Stromal cell of bone marrow (primary cell): Measurements from ENCODE around the gene PPY.
A peak's percentile ranks its signal among the peaks of the same experiment; 100 is the strongest.
"Not testable (repeated sequence)": the region's sequence is repeated elsewhere in the genome, so short reads cannot be mapped to it uniquely, and the experiment has no call there.

Experiments used
- DNase-seq: peaks from one replicate; pipeline ENCODE4 v3.0.0-alpha.2; 2012; ENCODE audit warnings: low read depth

Gene PPY

GRCh38 chr17:43931062-43931571 is 11.2 kb downstream of the PPY start:
- no peak for DNase-seq

DNA sequence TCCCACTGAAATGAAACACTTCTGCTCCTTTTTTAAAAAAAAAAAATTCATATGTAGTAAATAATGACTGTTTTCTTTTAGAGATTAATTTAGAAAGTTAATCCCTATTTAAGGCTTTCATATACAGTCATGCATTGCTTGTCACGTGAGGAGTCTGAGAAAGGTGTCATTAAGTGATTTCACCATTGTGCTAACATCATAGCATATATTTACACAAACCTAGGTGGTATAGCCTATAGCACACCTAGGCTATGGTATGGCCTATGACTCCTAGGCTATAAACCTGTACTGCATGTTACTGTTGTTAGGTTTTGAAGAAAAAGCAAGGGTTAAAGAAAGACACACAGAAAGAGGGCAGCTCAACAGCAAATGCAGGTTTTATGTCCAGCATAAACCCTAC is 13.7 kb downstream of the PPY start:
- DNase-seq, result no peak

- not testable (repeated sequence) for DNase-seq
Measured at GRCh38 chr17:43927929-43928328, 14.3 kb downstream of the PPY start.

DNA sequence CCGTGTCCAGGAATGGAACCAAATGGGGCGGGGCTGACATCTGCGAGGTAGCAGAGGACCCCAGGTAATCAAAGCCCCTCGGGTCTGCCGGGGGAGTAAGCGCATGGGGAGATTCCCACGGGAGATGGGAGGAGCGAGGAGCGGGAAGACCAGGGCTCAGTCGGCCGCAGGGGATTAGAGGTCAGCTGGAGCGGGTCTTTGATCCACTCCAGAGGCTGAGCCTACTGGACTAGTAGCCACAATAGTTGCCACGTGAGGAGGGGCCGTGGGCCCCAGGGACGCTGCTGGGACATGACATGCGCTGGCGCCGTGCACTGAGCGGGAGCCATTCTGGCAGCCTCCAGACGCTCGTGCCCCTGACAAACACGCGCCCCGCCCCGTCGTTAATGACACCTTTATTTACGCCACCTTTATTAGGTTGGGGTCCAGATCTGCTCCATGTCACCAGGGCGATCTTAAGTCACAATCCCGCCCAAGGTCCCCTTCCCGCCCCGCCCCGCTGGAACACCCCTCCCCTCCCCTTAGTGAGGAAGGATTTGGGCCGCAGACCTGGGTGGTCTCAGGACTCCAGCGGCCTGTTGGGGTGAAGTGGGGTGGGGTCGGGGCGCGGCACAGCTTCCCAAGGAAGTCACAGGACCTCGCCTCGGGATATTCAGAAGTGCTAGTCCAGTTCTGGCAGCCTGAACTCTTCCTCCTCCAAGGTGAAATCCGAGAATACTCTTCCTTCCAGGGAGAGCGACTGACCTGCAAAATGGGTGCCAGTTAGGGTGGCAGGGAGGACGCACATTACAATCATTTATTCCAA is 15.0 kb downstream of the PPY start:
- no peak for DNase-seq

DNA sequence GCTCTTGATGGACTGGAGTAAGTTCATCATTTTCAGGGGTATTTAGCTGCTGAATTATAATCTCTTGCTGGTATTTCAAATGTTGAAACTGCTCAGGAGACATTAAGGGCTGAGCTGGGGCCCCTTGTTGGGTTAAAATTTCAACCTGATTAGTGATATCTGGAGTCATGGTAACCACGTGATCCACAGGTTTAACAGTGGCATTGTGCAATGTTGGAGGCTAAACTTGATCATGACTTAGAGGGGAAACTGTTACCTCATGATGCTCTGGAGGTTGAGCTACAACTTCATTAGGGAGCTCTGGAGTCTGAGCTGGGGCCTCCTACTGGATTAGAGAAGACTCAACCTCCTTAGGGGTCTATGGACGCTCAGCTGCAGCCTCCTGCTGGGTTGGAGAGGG is 17.7 kb downstream of the PPY start:
- no peak for DNase-seq

DNA sequence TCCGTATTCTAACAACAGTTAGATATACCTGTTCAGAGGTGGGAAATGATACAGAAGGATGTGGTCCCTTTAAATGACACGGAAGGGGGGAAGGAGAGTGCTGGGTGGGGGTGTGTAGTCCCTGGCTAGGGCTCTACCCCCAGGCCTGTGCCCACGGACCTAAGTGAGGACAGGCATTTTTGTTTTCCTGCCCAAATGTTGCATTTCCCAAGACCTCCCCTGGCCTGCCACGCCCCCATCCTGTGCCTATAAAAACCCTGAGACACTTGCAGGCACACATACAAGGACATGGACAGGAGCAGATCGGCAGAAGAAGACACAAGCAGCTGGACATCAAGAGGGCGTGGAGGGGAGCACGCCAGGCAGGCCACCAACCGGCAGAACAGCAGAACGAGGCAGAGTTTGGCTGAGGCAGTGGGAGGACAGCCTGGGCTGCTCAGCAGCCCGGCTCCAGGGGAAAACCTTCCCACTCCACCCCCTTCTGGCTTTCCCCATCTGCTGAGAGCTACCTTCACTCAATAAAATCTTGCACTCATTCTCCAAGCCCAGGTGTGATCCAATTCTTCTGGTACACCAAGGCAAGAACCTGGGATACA is 21.7 kb downstream of the PPY start:
- DNase-seq, result no peak

GRCh38 chr17:43918026-43918389 is 24.3 kb downstream of the PPY start:
- no peak for DNase-seq

DNA sequence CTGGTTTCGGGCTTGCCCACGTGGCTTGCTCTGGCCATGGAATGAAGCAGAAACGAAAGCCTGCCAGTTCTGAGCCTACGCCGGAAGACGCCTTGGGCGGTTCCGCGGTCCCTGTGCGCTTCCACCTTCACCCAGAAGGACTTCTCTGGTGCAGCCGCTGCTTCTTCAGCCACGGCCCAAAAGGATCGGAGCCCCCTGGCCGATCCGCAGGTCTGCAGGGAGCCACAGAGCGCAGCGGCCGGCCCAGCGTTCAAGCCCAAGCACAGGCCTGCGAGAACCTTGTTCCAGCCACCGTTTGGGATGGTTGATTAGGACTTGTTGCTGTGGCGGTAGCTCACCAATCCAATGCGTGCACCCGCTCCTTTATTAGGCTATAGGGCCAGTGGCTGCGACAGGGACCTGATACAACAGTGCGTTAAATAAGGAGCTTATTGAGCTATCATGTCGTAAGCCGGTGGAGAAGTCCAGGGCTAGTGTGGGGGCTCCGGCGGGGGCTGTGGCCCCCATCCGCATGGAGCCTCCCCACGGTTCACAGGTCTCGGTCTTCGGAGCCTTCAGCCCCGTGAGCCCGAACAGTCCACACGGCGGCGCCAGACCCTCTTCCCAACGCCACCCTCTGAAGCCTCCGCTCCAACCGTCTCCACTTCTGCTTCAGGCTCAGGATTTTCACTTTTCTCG is 24.8 kb downstream of the PPY start:
- DNase-seq, result no peak

GRCh38 chr17:43917016-43917347 is 25.3 kb downstream of the PPY start:
- DNase-seq, result no peak

DNA sequence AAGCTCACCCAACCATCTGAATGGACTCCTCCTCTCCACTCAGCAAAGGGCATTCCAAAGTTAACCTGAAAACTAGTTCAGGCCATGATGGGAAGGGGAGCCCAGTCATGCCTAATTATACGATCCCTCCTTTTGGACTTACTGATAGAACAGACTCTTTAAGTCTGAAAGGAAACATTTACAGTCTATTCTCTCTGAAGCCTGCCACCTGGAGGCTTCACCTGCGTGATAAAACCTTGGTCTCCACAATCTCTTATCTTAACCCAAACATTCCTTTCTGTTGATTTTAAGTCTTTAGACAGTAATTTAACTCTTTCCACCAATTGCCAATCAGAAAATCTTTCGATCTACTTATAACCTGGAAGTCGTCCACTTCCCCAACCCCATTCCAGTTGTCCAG is 25.9 kb downstream of the PPY start:
- no peak for DNase-seq

DNA sequence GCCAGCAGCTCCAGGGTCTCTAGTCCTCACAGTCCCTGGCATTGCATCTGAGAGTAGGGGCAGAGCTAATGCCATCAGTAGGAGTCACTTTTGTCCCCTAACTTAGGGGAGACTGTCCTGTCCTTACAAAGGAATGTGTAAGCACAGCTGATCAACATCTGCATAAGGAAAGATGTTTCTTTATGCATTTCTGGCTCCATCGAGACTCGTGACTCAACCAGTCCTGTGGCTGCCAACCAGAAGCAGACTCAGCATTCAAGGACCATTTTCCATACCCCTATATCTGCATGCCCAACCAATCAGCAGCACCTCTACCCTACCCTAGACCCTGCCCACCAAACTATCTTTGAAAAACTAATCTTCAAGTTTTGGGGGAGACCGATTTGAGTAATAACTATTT is 26.7 kb downstream of the PPY start:
- no peak for DNase-seq

- no peak for DNase-seq
Measured at GRCh38 chr17:43914451-43914850, 27.8 kb downstream of the PPY start.

DNA sequence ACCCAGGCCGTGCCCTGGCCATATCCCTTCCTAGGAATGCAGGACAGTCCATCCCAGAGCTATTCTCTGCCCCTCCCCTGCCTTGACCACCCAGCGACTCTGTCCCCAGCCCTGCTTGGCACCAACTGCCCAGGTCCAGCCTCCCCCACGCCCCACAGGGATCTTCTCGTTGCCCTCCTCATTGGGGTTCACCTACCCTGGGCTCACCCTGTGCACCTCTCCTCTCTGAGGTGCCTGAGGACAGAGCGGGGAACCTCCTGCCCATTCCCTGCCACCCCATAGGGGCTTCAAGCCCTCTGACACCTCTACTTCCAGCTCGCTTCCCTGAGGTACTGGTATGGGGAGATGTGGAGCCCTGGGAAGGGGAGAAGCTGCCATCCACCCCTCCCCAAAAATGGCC is 28.7 kb downstream of the PPY start:
- DNase-seq, result no peak

- DNase-seq, result no peak
Measured at GRCh38 chr17:43912635-43913304, 29.5 kb downstream of the PPY start.

DNA sequence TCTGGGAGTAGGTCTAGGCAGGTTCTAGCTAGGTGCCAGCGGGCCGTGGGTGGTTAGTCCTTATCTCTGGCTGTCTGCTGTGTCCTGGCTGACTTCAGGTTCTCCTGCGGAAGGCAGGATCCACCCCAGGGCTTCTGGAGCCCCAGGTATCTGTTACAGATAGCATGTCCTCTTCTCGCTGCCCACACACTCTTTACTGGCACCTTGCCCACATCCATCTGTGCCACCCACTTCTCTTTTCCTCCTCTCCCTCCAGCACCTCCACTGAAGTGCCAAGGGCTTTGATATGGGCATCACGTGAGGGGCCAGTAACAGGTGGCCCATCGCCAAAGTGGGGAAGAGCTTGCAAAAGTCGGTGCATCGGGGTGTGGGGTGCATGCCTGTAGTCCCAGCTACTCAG is 30.4 kb downstream of the PPY start:
- no peak for DNase-seq

DNA sequence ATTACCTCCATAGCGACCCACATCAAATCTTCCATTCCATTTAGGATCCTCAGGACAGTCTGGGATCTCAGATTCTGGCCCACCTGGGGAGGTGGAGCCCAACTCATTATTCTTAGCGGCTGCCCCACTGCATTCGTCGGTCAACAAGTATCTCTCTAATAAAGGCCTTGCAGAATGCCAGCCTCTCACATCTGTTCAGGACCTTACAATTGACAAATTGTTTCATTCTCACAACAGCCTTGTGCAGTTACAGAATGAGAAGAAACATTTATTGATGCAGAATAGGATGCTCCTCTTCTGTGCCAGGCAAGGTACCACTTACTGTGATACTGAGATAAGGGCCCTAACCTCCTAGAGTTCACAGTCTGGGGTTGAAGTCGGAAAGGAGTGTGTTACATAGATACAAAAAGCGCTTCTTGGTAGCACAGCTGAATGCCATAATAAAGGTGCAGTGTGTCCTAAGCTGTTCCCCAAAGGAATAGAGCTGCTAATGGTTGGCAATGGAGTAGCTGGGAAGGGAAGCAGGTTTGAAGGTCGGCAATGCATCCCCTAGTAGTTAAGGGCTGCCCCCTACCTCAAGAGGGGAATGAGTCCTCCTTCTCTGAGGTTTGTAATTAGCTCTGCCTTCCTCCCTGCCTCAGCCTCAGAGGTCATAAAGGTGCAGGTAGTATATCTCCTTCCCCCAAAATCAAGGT is 32.6 kb downstream of the PPY start:
- no peak for DNase-seq

GRCh38 chr17:43907998-43908721 is 34.1 kb downstream of the PPY start:
- DNase-seq, result peak; percentile 64

DNA sequence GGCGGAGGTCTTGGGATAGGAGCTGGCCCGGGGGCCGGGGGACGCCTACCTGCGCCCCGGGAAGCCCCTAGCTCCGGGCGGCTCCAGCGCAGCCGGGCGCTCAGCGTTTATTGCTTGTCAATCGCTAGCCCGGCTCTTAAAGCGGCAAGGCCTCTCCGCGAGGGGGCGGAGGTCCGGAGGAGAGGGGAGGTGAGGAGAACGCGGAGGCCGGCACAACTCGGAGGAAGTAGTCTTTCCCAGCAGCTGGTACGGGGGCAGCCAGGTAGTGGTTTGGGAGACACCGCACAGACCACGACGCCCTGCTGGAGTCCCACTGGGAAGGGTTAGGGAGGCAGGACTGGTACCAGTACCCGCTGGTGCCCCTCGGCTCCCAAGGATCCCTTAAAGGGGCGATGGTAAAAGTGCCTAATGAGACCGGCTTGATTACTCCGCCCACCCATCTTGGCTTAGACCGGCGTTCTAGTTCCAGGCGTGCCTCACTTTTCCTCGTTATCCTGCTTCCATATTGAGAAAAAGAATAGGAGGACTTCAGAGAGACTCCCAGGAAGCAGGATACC is 34.8 kb downstream of the PPY start, which contains the start of gene MPP2:
MPP2 (minus strand) TSS at position 112 of the 557 bp plus-strand sequence. CDS start 3,076 bp downstream, outside the sequence.
- DNase-seq, result peak; percentile 49

GRCh38 chr17:43906951-43907424 is 35.3 kb downstream of the PPY start:
- DNase-seq, result no peak

DNA sequence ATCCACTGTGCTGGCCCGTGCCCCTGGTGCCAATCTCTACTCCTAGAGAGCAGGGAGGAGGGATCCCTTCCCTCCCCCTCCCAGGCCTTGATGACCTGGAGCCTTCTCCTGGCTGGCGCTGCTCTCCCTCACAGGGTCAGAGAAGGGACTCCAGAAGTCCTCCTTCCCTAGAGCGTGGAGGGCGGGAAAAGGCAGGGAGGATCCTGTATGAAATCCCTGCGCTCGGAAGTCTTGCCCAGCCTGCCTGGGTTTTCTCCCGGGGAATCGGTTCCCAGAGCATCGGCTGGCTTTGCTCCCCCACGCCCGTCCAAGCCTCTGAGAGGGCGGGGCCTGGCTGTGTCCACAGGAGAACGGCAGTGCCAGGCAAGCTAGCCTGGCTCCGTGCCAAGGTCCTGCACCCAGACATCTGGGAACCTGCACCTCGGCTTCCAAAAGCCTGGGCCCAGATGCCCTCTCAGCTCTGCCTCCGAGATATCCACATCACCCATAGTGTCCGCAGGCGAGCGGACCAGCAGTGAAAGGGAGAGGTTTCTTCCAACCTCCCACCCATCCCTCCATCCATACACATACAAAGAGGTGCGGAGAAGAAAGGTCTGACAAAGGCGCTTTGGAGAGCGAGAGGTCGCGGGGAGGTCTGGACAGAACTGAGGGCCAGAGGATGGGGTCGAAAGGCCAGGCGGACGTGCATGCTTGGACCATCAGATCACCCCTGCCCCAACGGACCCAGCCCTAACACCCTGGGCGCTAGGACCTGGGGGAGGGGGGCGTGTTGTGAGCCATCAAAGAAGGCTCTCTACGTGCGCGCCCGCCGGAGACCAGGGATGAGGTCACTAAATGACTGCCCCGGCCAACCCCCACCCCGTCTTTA is 36.1 kb downstream of the PPY start:
- DNase-seq, result peak; percentile 47
